HG03571 (cell line): Measurements from ENCODE around the gene APOO.
A peak's percentile ranks its signal among the peaks of the same experiment; 100 is the strongest.

Experiments
- ATAC-seq: cut with Tn5 transposase; IDR thresholded peaks from one replicate; pipeline ENCODE4 v1.9.1; 2021; ENCODE audit not compliant: unreplicated experiment

Gene APOO

DNA sequence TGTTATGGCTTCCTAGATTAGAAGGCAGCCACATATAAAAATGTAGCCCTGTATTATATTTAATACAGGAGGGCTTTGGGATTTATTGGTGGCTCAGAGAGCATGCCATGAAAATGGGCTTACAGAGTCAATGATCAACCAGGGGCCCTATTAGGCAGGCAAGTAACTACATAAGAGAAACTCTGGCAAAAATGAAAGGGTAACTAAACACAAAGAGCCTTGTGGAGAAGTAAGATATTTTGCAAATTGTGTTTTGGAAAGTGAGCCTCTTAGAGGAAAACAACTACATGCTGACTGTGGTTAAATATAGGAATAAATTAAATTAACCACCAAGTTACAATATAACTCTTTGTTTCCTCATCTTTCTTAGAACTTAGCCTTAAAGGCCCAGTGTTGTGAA lies 119.2 kb downstream of the APOO start:
- ATAC-seq = peak; percentile 40

DNA sequence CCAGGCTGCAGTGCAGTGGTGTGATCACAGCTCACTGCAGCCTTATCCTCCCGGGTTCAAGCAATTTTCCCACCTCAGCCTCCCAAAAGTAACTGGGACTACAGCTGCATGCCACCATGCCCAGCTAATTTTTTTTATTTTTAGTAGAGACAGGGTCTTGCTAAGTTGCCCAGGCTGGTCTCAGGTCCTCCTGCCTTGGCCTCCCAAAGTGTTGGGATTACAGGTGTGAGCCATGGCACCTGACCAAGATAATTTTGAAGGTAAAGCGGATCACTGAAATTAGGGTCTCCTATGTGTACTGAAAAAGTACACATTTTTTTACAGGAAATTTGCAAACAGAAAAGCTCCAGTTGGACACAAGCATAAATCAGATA lies 120.0 kb downstream of the APOO start:
- ATAC-seq = no peak

GRCh38 chrX:23786268-23786815 lies 121.4 kb downstream of the APOO start:
- ATAC-seq = no peak

DNA sequence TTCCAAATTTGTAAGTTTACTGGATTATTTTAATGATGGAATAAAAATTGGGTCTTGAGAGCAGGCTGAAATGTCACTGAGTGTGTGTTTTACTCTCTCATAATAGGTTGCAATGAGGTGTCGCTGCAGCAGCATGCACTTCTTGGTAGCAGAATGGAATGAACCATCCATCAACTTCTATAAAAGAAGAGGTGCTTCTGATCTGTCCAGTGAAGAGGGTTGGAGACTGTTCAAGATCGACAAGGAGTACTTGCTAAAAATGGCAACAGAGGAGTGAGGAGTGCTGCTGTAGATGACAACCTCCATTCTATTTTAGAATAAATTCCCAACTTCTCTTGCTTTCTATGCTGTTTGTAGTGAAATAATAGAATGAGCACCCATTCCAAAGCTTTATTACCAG lies 122.2 kb downstream of the APOO start:
- ATAC-seq = no peak

DNA sequence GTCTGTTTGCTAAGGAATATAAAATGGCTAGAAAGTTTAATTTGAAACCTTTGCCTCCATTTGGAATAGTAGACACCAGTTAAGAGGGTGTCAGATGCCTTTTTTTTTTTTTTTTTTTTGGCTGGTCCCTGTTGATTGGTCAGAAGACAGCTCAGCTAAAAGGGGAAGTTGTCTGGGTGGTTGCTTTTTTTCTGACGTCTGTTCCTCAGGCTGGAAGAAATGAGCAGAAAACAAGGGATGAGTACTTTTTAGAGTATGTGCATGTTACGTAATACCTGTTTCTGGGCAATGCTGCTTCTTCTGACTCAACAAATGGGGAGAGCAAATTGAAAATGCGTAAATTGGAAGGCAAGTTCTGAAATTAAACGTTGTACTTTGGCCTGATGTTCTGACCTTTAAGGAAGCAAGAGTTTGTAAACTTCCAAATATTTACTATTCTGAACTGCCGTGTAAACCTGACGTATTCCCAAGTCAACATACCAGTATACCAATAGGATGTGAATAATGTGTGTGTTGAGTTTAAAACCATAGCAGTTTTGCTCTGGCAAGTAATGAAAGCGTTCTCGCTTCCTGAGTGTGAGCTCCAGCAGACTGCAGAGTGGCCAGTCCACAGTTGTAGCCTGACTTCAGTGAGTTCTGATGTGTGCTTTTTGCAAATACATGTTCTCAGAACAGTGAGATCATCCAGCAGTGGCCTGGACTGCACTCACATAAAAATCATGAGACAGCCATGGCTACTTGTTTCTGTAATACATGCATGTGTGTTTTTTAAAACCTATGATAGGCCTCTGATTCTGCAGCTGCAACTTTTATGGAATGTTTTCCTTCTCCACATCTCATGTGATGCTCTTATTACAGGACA lies 123.0 kb downstream of the APOO start:
- no peak for ATAC-seq

DNA sequence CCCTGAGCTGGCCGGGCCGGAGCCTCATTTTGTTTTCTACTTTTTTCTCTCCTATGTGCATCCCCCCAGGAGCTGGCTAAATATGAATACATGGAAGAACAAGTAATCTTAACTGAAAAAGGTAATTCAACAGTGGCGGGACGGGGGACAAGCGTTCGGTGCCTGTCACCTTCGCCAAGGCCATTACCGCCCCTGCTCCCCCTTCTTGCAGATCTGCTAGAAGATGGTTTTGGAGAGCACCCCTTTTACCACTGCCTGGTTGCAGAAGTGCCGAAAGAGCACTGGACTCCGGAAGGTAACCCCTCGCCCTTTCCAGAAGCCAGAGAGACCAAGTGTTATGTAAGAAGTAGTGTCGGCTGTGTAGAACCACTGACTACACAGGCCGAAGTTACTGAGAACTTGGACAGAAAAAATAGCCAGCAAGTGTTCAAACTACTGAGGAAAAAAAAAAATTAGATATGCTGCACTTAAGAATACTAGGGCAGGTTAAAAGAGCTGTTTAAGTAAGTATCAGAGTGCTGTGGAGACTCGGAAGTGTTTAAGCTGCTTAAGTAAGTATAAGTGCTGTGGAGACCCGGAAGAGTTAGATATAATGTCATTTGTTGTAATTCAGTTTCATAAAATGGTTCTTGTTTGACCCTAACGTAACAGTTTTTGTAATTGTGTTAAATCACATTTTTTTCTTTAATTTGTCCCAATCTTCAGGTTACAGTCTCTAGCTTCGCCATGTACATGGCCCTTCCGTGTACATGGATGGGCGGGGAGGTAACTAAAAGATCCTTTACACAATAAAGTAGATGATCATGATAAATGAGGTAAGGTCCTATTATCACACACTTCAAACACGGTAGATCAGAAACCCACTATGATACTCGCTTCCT lies 123.9 kb downstream of the APOO start:
- no peak for ATAC-seq
